WTC11 (cell line): ENCODE measurements around the gene NEUROG1.

Source experiments
- ATF2 ChIP-seq: sonication (generic); formaldehyde crosslinking; IDR thresholded peaks from 2 replicates; pipeline ENCODE4 v1.8.1; 2022; ENCODE audit warnings: low read depth, missing genetic modification reagents, borderline replicate concordance
- CBFB ChIP-seq: sonication (generic); formaldehyde crosslinking; IDR thresholded peaks from 2 replicates; pipeline ENCODE4 v1.8.1; 2022; ENCODE audit warnings: mild to moderate bottlenecking, low read depth, missing genetic modification reagents
- CREB1 ChIP-seq: sonication (generic); formaldehyde crosslinking; IDR thresholded peaks from 2 replicates; pipeline ENCODE4 v1.8.0; 2023; ENCODE audit warnings: mild to moderate bottlenecking, missing genetic modification reagents
- CTCF ChIP-seq: fragments of 200-600 bp; IDR thresholded peaks from 2 replicates; pipeline ENCODE4 v1.8.0; 2022; ENCODE audit warnings: antibody characterized with exemption
- ELF4 ChIP-seq: sonication (generic); formaldehyde crosslinking; IDR thresholded peaks from 2 replicates; pipeline ENCODE4 v1.8.1; 2022; ENCODE audit warnings: low read depth, mild to moderate bottlenecking, moderate library complexity, missing genetic modification reagents
- ESRRA ChIP-seq: sonication (generic); formaldehyde crosslinking; IDR thresholded peaks from 2 replicates; pipeline ENCODE4 v1.8.1; 2022; ENCODE audit warnings: mild to moderate bottlenecking, missing genetic modification reagents, borderline replicate concordance
- NFATC4 ChIP-seq: fragments of 250-450 bp; sonication (Bioruptor Pico); IDR thresholded peaks from 2 replicates; pipeline ENCODE4 v1.9.0; 2021; ENCODE audit warnings: mild to moderate bottlenecking
- NFYB ChIP-seq: sonication (generic); formaldehyde crosslinking; conservative IDR thresholded peaks from 2 replicates; pipeline ENCODE4 v1.8.0; 2022; ENCODE audit warnings: low read depth, missing genetic modification reagents
- NR1H2 ChIP-seq: sonication (generic); formaldehyde crosslinking; IDR thresholded peaks from 2 replicates; pipeline ENCODE4 v1.9.0; 2021; ENCODE audit warnings: mild to moderate bottlenecking, moderate library complexity, missing genetic modification reagents
- TEAD1 ChIP-seq: sonication (generic); formaldehyde crosslinking; IDR thresholded peaks from 2 replicates; pipeline ENCODE4 v1.8.0; 2022; ENCODE audit warnings: mild to moderate bottlenecking, missing genetic modification reagents
- USF1 ChIP-seq: sonication (generic); formaldehyde crosslinking; IDR thresholded peaks from 2 replicates; pipeline ENCODE4 v1.8.0; 2022; ENCODE audit warnings: mild to moderate bottlenecking, missing genetic modification reagents
- USF2 ChIP-seq: sonication (generic); formaldehyde crosslinking; IDR thresholded peaks from 2 replicates; pipeline ENCODE4 v1.8.1; 2023; ENCODE audit warnings: mild to moderate bottlenecking, missing genetic modification reagents, moderate library complexity
- ZNF138 ChIP-seq: sonication (generic); formaldehyde crosslinking; conservative IDR thresholded peaks from 2 replicates; pipeline ENCODE4 v1.8.1; 2022; ENCODE audit warnings: mild to moderate bottlenecking, moderate library complexity, missing genetic modification reagents
- TF ChIP-seq, protein P1 (sequence below): sonication (generic); formaldehyde crosslinking; IDR thresholded peaks from 2 replicates; pipeline ENCODE4 v1.8.1; 2022; ENCODE audit warnings: low read depth, mild to moderate bottlenecking, moderate library complexity, missing genetic modification reagents, borderline replicate concordance

GRCh38 chr5:135526924-135527323, 8.8 kb downstream of the NEUROG1 start:
- no peak for TF ChIP-seq USF1 (CRISPR knock-in tag)
- no peak for TF ChIP-seq CBFB (CRISPR knock-in tag)
- no peak for TF ChIP-seq NFATC4
- TF ChIP-seq, protein P1, sequence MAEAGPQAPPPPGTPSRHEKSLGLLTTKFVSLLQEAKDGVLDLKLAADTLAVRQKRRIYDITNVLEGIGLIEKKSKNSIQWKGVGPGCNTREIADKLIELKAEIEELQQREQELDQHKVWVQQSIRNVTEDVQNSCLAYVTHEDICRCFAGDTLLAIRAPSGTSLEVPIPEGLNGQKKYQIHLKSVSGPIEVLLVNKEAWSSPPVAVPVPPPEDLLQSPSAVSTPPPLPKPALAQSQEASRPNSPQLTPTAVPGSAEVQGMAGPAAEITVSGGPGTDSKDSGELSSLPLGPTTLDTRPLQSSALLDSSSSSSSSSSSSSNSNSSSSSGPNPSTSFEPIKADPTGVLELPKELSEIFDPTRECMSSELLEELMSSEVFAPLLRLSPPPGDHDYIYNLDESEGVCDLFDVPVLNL (CRISPR knock-in tag), result no peak
- no peak for TF ChIP-seq USF2 (CRISPR knock-in tag)
- no peak for TF ChIP-seq CTCF
- TF ChIP-seq NFYB (CRISPR knock-in tag), result no peak
- no peak for TF ChIP-seq ELF4
- TF ChIP-seq NR1H2 (CRISPR knock-in tag), result no peak
- TF ChIP-seq TEAD1 (CRISPR knock-in tag), result no peak
- no peak for TF ChIP-seq ATF2 (CRISPR knock-in tag)
- no peak for TF ChIP-seq CREB1 (CRISPR knock-in tag)
- no peak for TF ChIP-seq ZNF138 (CRISPR knock-in tag)
- no peak for TF ChIP-seq ESRRA (CRISPR knock-in tag)
